Measurements from ENCODE around the gene CCNF. TPM values are rescaled to one million over a fixed set of nuclear protein-coding genes. Genes with fewer than 3 reads are reported as not detected.

The CCNF gene
- total and polyA plus RNA-seq, 10 of the 15 experiments (the other 5 are each of a cell fraction or from before 2014, with no cell fraction given): 4.0 to 63.2 (median 27.5) TPM

GRCh38 chr16:2450975-2451381 lies 21.7 kb downstream of the CCNF start:
- Histone ChIP-seq H3K9ac (ENCODE audit: control insufficient read depth, insufficient read depth, low read length) (no peak overlapping the region), H3K79me2 (ENCODE audit: control insufficient read depth, insufficient read depth, low read length) (no peaks in the 10 kb centered on the region), H3K4me1 (ENCODE audit: control insufficient read depth, insufficient read depth, low read length) (no peaks in the 10 kb centered on the region), H2AFZ (ENCODE audit: control insufficient read depth, low read depth, low read length) (no peak overlapping the region), H3K4me3 (no peak overlapping the region), H4K20me1 (ENCODE audit: control insufficient read depth, insufficient read depth) (no peaks in the 10 kb centered on the region), H3K36me3 (ENCODE audit: control insufficient read depth in 2 of 2, insufficient read depth in 2 of 2, low read length in 1 of 2) (peaks cover 27 to 61% of the 10 kb centered on the region in 2 experiments), H3K4me2 (ENCODE audit: control insufficient read depth, insufficient read depth) (no peak overlapping the region), H3K27me3 (replicated peaks in 1 of 2; ENCODE audit: control insufficient read depth in 2 of 2, insufficient read depth in 2 of 2, low read length in 1 of 2) (no peaks in the 10 kb centered on the region), H3K27ac (ENCODE audit: control insufficient read depth, insufficient read depth) (no peak overlapping the region), H3K9me3 (replicated peaks; ENCODE audit: control insufficient read depth, insufficient read depth, low read length) (no peaks in the 10 kb centered on the region)
- FAIRE-seq (no peak), ATAC-seq (no peak), DNase-seq (ENCODE audit: low read depth, low spot score) (no peak)
- no TSS peak for BruUV-seq (replicated peaks)
- WGBS (ENCODE audit: insufficient coverage, insufficient replicate concordance, low lambda C conversion rate, missing lambda C conversion rate): 97% methylated on average over 14 of the region's 19 CpGs
- SMC1A ChIA-PET (ENCODE audit: uncharacterized antibody, unreplicated experiment): no interaction called here
- in situ Hi-C loops (cut with MboI): no loop called here
- TF ChIP-seq NKRF (conservative IDR thresholded peaks at IDR 0.05): no peak
- no peak for TF ChIP-seq FOS (IDR thresholded peaks at IDR 0.05; ENCODE audit: borderline replicate concordance, extremely low read depth, insufficient read length)
- no peak for TF ChIP-seq RUNX3 (IDR thresholded peaks at IDR 0.05; ENCODE audit: low read length)
- no peak for TF ChIP-seq TBL1XR1 (IDR thresholded peaks at IDR 0.05; ENCODE audit: low read depth, low read length)
- TF ChIP-seq ATF2 (IDR thresholded peaks at IDR 0.05; ENCODE audit: low read length): no peak
- TF ChIP-seq SUZ12 (IDR thresholded peaks at IDR 0.05; ENCODE audit: unreplicated experiment): no peak
- TF ChIP-seq CREM (IDR thresholded peaks at IDR 0.05; ENCODE audit: low read depth): no peak
- no peak for TF ChIP-seq ZBTB4 (CRISPR knock-in tag; IDR thresholded peaks at IDR 0.05)
- TF ChIP-seq IKZF1 (conservative IDR thresholded peaks at IDR 0.05): no peak
- CTCF ChIA-PET: interaction anchor here (0.6 kb wide), 1 partner anchor 198 kb away, joined by 3 read pairs; no protein-coding TSS in a partner anchor
- intact Hi-C loops (cut with micrococcal nuclease; ENCODE audit: unreplicated experiment): no loop called here
- RAD21 ChIA-PET (ENCODE audit: unreplicated experiment): no interaction called here
- POLR2A ChIA-PET: interaction anchor here (1.0 kb wide), 1 partner anchor 12 kb away, joined by 4 read pairs; no protein-coding TSS in a partner anchor
